GM12878 (cell line): Measurements from ENCODE around the gene WDR19. TPM values are rescaled to one million over a fixed set of nuclear protein-coding genes. Genes with fewer than 3 reads are reported as not detected.
A peak's percentile ranks its signal among the peaks of the same experiment; 100 is the strongest.

Experiments used
- ATAC-seq: fragments of 200-7000 bp; cut with Tn5 transposase; 3 replicates; pipeline ENCODE4 v1.9.1; 2020; ENCODE audit warnings: mild to moderate bottlenecking, moderate library complexity
- BruUV-seq: library from RNA; stranded (reverse); fragments of 400-500 nt; replicated peaks from 2 replicates; lab custom pipeline; 2021; lab: Mats Ljungman, UMichigan
- CTCF ChIA-PET: fragments of 300-600 bp; sonication (Branson Sonifier 250); formaldehyde crosslinking; extraction: SDS; loops from one replicate; lab custom pipeline; 2021; ENCODE audit warnings: inconsistent platforms; lab: Yijun Ruan, JAX
- POLR2A ChIA-PET: fragments of 350-600 bp; formaldehyde crosslinking; extraction: SDS; loops from one replicate; lab custom pipeline; 2021; ENCODE audit warnings: inconsistent platforms; lab: Charles Lee
- RAD21 ChIA-PET: fragments of 300-600 bp; sonication (Branson Sonifier 250); formaldehyde crosslinking; loops from one replicate; lab custom pipeline; 2023; ENCODE audit warnings: antibody characterized with exemption; ENCODE audit not compliant: unreplicated experiment; lab: Charles Lee
- SMC1A ChIA-PET: fragments of 300-600 bp; sonication (Branson Sonifier 250); formaldehyde crosslinking; loops from one replicate; lab custom pipeline; 2023; ENCODE audit not compliant: unreplicated experiment, uncharacterized antibody; lab: Charles Lee
- DNase-seq: peaks from one replicate; pipeline ENCODE4 v3.0.0-alpha.2; 2011; ENCODE audit warnings: low read depth, low spot score
- FAIRE-seq: peaks from 3 replicates; lab custom pipeline; 2011; peaks lifted over from hg19 to GRCh38; lab: Jason Lieb, UNC
- H2AFZ ChIP-seq: 2 replicates; pipeline ENCODE4 v1.6.0; 2011; ENCODE audit warnings: low read depth, low read length, control low read depth; ENCODE audit not compliant: control insufficient read depth
- H3K27ac ChIP-seq: 2 replicates; pipeline ENCODE4 v1.5.1; 2011; ENCODE audit warnings: control low read depth; ENCODE audit not compliant: control insufficient read depth, insufficient read depth
- H3K27me3 ChIP-seq, 2 experiments: replicated peaks in 1 of 2; 2 replicates each; pipeline versions ENCODE4 v1.6.0 to v1.6.1; 2011; ENCODE audit warnings: low read length in 1 of 2; ENCODE audit not compliant: control insufficient read depth in 2 of 2, insufficient read depth in 2 of 2
- H3K36me3 ChIP-seq, 2 experiments: 2 replicates each; pipeline ENCODE4 v1.5.1; 2011; ENCODE audit warnings: low read length in 1 of 2; ENCODE audit not compliant: control insufficient read depth in 2 of 2, insufficient read depth in 2 of 2
- H3K4me1 ChIP-seq: 2 replicates; pipeline ENCODE4 v1.6.1; 2011; ENCODE audit warnings: mild to moderate bottlenecking, low read length, moderate library complexity, mixed read lengths; ENCODE audit not compliant: control insufficient read depth, insufficient read depth
- H3K4me2 ChIP-seq: 2 replicates; pipeline ENCODE4 v1.6.0; 2011; ENCODE audit warnings: control low read depth; ENCODE audit not compliant: control insufficient read depth, insufficient read depth
- H3K4me3 ChIP-seq: fragments of 200-600 bp; sonication (generic); 2 replicates; pipeline ENCODE4 v1.5.1; 2016
- H3K79me2 ChIP-seq: 2 replicates; pipeline ENCODE4 v1.6.0; 2011; ENCODE audit warnings: low read length; ENCODE audit not compliant: control insufficient read depth, insufficient read depth
- H3K9ac ChIP-seq: 2 replicates; pipeline ENCODE4 v1.8.0; 2011; ENCODE audit warnings: low read length, control low read depth, mixed read lengths; ENCODE audit not compliant: control insufficient read depth, insufficient read depth
- H3K9me3 ChIP-seq: replicated peaks from 3 replicates; pipeline ENCODE4 v1.5.1; 2011; ENCODE audit warnings: mild to moderate bottlenecking, low read length; ENCODE audit not compliant: control insufficient read depth, insufficient read depth
- H4K20me1 ChIP-seq: 2 replicates; pipeline ENCODE4 v1.6.0; 2011; ENCODE audit not compliant: control insufficient read depth, insufficient read depth
- ASH2L ChIP-seq: fragments of 300-600, 200-600 bp; sonication (generic); IDR thresholded peaks from 2 replicates; pipeline ENCODE4 v1.6.1; 2017; ENCODE audit warnings: low read depth, mild to moderate bottlenecking, borderline replicate concordance
- NKRF ChIP-seq: fragments of 450-650 bp; conservative IDR thresholded peaks from 2 replicates; pipeline ENCODE4 v1.6.1; 2017; ENCODE audit warnings: mild to moderate bottlenecking, moderate library complexity
- NR2C1 ChIP-seq: fragments of 450-650 bp; IDR thresholded peaks from 2 replicates; pipeline ENCODE4 v1.6.1; 2017; ENCODE audit warnings: antibody characterized with exemption, mild to moderate bottlenecking, moderate library complexity
- RELB ChIP-seq: fragments of 450-650 bp; IDR thresholded peaks from 2 replicates; pipeline ENCODE4 v1.6.1; 2017; ENCODE audit warnings: low read depth, mild to moderate bottlenecking, moderate library complexity
- STAT1 ChIP-seq: fragments of 450-650 bp; conservative IDR thresholded peaks from 2 replicates; pipeline ENCODE4 v1.6.1; 2014; ENCODE audit warnings: antibody characterized with exemption, mild to moderate bottlenecking
- TBL1XR1 ChIP-seq: IDR thresholded peaks from 2 replicates; pipeline ENCODE4 v1.6.1; 2012; ENCODE audit warnings: low read depth, low read length, improper control_type of control experiment
- ZBTB4 ChIP-seq: fragments of 450-650 bp; formaldehyde crosslinking; IDR thresholded peaks from 2 replicates; pipeline ENCODE4 v1.4.0; 2022; ENCODE audit warnings: mild to moderate bottlenecking, moderate library complexity
- WGBS: methylation state at CpG from one replicate; pipeline ENCODE4 v1.1.6; 2016; ENCODE audit warnings: low lambda C conversion rate; ENCODE audit not compliant: insufficient replicate concordance, insufficient coverage; ENCODE audit errors: missing lambda C conversion rate; 5-methylcytosine and 5-hydroxymethylcytosine counted together
- in situ Hi-C: fragments of 300-500 bp; cut with MboI; formaldehyde crosslinking; loops from 9 replicates; pipeline ENCODE4 v1.14.3; 2018; ENCODE audit warnings: mixed read lengths
- intact Hi-C: fragments of 100-400 bp; cut with micrococcal nuclease; formaldehyde crosslinking; loops from one replicate; pipeline ENCODE4 v1.14.2; 2022; ENCODE audit not compliant: unreplicated experiment
- polyA plus RNA-seq, 11 experiments: library from polyadenylated mRNA; depleted of rRNA in 4 of 11; unstranded in 6 of 11; stranded (reverse) in 5 of 11; fragments of >200 nt; fragmentation: Nextera tagmentation in 4 of 11; fragmentation: Illumina TruSeq in 1 of 11; extraction: Ambion mirVana in 4 of 11; extraction: Trizol in 1 of 11; gene quantifications; 1 replicate in 1 of 11; 2 replicates in 10 of 11; pipeline versions ENCODE4 v1.2.1 to v1.2.3, GENCODE V29; 2011 to 2016; ENCODE audit warnings: inconsistent platforms in 2 of 11, missing spikeins in 2 of 11, low read depth in 1 of 11
- total RNA-seq, 4 experiments: library from RNA; depleted of rRNA in 3 of 4; stranded (reverse); fragments of >200 nt in 3 of 4; fragmentation: Illumina TruSeq in 1 of 4; extraction: Trizol in 1 of 4; gene quantifications; 2 replicates each; pipeline versions ENCODE4 v1.2.1 to v1.2.3, GENCODE V29; 2013 to 2021

WDR19 gene
- total and polyA plus RNA-seq, 10 of the 15 experiments (the other 5 are each of a cell fraction or from before 2014, with no cell fraction given) = 3.5 to 15.4 (median 7.3) TPM

- H3K4me3 ChIP-seq = no peak overlapping the region
- H3K9ac ChIP-seq = no peak overlapping the region
- H4K20me1 ChIP-seq = no peaks in the 10 kb centered on the region
- no peaks in the 10 kb centered on the region for H3K9me3 ChIP-seq
- in situ Hi-C loops (no loop called here), intact Hi-C loops (no loop called here)
- H2AFZ ChIP-seq = no peak overlapping the region
- H3K4me1 ChIP-seq = no peaks in the 10 kb centered on the region
- SMC1A ChIA-PET = interaction anchor here (0.9 to 2.1 kb wide), 5 partner anchors 11 to 206 kb away, joined by 3 to 8 read pairs (median 3); no protein-coding TSS in a partner anchor
- ATAC-seq = no peak
- no peak for DNase-seq
- WGBS = 90% methylated on average over 1 of the region's 1 CpG
- FAIRE-seq = no peak
- no peaks in the 10 kb centered on the region for H3K36me3 ChIP-seq
- POLR2A ChIA-PET = no interaction called here
- TF ChIP-seq ZBTB4 (CRISPR knock-in tag) = no peak
- CTCF ChIA-PET = interaction anchor here (1.1 to 1.5 kb wide), 3 partner anchors 14 to 39 kb away, joined by 3 read pairs; no protein-coding TSS in a partner anchor
- RAD21 ChIA-PET = interaction anchor here (1.0 kb wide), 1 partner anchor 445 kb away, joined by 3 read pairs; no protein-coding TSS in a partner anchor
- no peak overlapping the region for H3K27ac ChIP-seq
- no peak overlapping the region for H3K4me2 ChIP-seq
- no peaks in the 10 kb centered on the region for H3K79me2 ChIP-seq
- H3K27me3 ChIP-seq = no peaks in the 10 kb centered on the region
- BruUV-seq = no TSS peak
Observed at GRCh38 chr4:39205000-39205399, 22.7 kb downstream of the WDR19 start.

GRCh38 chr4:39205476-39205875, 23.1 kb downstream of the WDR19 start:
- no peaks in the 10 kb centered on the region for H3K79me2 ChIP-seq
- H2AFZ ChIP-seq = no peak overlapping the region
- ChIA-PET SMC1A (interaction anchor here (0.9 to 2.1 kb wide), 5 partner anchors 10 to 205 kb away, joined by 3 to 8 read pairs (median 3); no protein-coding TSS in a partner anchor), POLR2A (no interaction called here), RAD21 (interaction anchor here (1.0 kb wide), 1 partner anchor 446 kb away, joined by 3 read pairs; no protein-coding TSS in a partner anchor), CTCF (interaction anchor here (1.1 to 1.5 kb wide), 3 partner anchors 14 to 39 kb away, joined by 3 read pairs; no protein-coding TSS in a partner anchor)
- no peaks in the 10 kb centered on the region for H3K27me3 ChIP-seq
- WGBS = 81% methylated on average over 3 of the region's 3 CpGs
- ATAC-seq = no peak
- H3K36me3 ChIP-seq = no peaks in the 10 kb centered on the region
- DNase-seq = no peak
- intact Hi-C loops (no loop called here), in situ Hi-C loops (no loop called here)
- no peak overlapping the region for H3K4me3 ChIP-seq
- H3K27ac ChIP-seq = no peak overlapping the region
- TF ChIP-seq ASH2L (no peak), NKRF (no peak), TBL1XR1 (no peak), NR2C1 (no peak), RELB (no peak), STAT1 (no peak)
- BruUV-seq = no TSS peak
- no peak overlapping the region for H3K9ac ChIP-seq
- no peaks in the 10 kb centered on the region for H4K20me1 ChIP-seq
- no peaks in the 10 kb centered on the region for H3K9me3 ChIP-seq
- H3K4me1 ChIP-seq = no peaks in the 10 kb centered on the region
- peak; percentile 35 for FAIRE-seq
- H3K4me2 ChIP-seq = no peak overlapping the region
